Left lobe of liver (tissue), 2 donors: ENCODE data around the gene TFEB. TPM values are rescaled to one million over a fixed set of nuclear protein-coding genes. Genes with fewer than 3 reads are reported as not detected.

Experiments
- ATAC-seq: fragments of 200-7000 bp; cut with Tn5 transposase; one replicate; pipeline ENCODE4 v1.9.1; 2020; ENCODE audit warnings: mild to moderate bottlenecking, moderate library complexity
- DNase-seq: peaks from one replicate; pipeline ENCODE4 v3.0.0-alpha.2; 2020; ENCODE audit warnings: low spot score
- total RNA-seq: library from RNA; stranded (reverse); gene quantifications from one replicate; pipeline ENCODE4 v1.2.1, GENCODE V29; 2021
- donor health status: DM: no; HTN: no; CAD: no; lungs with moderate emphysema.
- donor health status: DM: no; HTN: yes; CAD: no.

TFEB gene
- 8.9 TPM for total RNA-seq

DNA sequence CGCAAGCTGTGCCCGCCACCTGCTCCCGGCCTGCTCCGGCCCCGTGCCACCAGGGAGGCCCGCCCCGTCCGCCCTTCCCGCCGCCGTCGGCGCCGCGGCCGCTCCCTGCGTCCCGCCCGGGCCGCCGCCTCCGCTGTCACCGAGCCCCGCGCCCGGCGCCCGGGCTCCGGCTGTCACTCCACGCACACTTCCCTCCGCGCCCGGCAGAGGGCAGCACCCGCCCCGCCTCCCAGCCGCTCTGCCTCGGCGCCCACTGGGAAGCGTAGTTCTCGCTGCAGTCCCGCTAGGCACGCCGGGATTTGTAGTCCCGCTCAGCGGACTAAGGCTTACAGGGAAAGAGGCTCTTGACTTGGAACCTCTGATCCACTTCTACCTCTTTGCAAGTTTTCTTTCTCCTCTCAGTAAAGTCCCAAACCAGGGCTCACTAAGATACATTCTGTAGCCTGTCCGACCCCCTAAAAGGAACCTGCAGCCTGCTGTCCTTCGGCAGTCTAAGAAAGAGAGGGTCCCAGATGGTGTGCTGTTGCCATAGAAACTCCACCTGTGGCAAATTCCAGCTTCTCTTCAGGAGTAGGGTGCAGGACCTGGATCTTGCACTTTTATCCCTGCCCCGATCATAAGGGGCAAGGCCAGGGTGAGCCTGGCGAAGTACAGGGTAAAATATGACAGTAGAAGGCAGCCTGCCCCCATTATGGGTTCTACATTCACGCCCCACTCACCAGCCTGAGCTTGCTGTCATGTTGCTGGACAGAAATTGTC, at the start of gene TFEB:
TSS of gene TFEB (minus strand) at position 182 of the 759 bp plus-strand sequence. CDS start 44,395 bp downstream, outside the sequence.
- ATAC-seq: peak; percentile 88
- peak; percentile 96 for DNase-seq

GRCh38 chr6:41784581-41785171, 49.3 kb upstream of the TFEB start:
- DNase-seq (no peak), ATAC-seq (no peak)

DNA sequence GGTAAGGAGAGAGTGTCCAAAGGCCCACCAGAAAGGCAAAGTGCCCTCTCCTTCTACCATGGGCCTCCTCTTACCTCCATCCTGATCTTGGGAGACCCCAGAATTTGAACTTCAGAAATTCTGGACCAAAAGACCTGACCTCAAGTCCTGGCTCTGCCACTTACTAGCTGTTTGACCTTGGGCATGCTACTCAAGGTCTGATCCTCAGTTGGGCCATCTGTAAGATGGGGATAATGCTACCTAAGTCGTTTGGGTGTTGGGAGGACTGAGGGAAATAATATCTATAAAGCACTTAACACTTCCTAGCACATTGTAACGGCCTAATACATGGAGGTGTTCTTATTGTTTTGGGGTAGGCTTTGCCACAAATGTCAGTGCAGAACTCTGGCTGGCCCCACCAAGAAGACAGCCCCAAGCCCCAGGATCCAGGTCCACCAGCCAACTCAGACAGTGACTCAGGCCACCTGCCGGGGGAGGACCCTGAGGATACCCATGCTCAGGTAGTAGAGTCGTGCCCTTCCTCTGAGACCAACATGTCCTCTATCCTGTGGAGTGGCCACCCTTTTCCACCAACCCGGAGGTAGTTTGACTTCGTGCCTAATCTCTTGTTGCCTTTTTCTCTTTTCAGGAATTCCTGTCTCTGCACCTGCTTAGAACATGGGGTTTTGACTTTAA, 47.8 kb upstream of the TFEB start:
- ATAC-seq (no peak), DNase-seq (no peak)

- ATAC-seq (peak; percentile 4), DNase-seq (no peak)
Measured at GRCh38 chr6:41781366-41781730, 45.9 kb upstream of the TFEB start.

DNA sequence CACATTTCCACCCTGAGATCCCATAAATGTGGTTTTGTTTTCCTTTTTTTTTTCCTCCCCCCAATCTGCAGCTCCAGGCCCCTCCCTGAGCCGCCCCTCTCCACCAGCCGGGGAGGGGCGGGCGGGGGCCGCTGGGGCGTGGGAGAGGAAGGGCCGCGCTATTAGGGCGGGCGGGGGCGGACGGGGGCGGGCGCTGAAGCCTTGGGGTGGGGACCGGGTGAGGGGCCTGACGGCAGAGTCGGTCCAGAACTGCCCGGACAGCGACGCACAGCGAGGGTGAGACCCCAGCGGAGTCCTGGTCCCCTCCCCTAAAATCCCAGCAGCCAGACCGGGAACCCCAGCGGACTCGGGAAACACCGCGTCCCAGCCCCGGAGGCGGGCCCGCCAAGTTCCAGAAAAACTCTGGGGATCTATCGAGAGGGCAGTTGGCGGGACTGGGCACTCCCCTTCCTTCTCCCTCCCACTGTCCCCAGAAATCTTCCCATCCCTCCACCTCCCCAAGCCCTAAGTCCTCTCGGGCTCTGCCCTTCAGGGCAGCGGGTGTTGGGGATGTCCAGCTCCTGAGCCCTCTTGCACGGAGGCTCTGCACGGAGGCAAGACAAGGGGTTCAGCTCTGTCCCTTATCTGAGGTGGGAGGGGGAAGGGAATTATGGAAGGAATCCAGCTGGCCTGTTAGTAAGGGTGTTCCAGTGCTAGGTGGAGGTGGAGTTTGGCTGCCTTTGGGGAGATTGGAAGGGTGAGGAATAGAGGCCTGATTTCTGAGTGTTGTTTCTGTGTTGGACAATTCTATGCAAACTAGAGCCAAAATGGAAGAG, 45.4 kb upstream of the TFEB start, which contains the start of gene PRICKLE4:
TSS of gene PRICKLE4 (plus strand) at position 232 of the 815 bp plus-strand sequence. CDS start 2,692 bp downstream, outside the sequence.
- DNase-seq (peak; percentile 85), ATAC-seq (peak; percentile 72)

- peak; percentile 88 for ATAC-seq
- peak; percentile 99 for DNase-seq
Measured at GRCh38 chr6:41779788-41780550, 44.6 kb upstream of the TFEB start, which contains the start of gene FRS3. FRS3 (minus strand) TSS chr6:41779900; CDS start chr6:41776987, 2,913 bp downstream.

- ATAC-seq (no peak), DNase-seq (peak; percentile 52)
Measured at GRCh38 chr6:41779336-41779735, 43.9 kb upstream of the TFEB start.

DNA sequence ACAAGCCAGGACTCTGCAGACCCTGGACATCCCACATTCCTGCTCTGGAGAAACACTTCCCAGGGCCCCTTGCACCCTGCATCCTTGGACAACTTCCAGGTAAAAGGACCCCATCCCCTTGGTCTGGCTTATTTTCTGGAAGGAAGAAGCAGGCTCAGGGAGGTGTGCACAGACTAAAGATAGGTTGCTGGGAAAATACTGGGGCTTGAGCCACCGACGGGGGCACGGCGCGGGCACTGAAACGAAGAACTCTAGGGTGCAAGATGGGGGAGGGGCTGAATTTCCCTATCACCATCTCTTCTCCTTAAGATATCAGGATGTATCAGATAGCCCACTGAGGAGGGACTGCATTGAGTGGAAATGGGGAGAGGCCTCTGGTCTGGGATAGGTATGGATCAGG, 43.5 kb upstream of the TFEB start:
- ATAC-seq (no peak), DNase-seq (no peak)

DNA sequence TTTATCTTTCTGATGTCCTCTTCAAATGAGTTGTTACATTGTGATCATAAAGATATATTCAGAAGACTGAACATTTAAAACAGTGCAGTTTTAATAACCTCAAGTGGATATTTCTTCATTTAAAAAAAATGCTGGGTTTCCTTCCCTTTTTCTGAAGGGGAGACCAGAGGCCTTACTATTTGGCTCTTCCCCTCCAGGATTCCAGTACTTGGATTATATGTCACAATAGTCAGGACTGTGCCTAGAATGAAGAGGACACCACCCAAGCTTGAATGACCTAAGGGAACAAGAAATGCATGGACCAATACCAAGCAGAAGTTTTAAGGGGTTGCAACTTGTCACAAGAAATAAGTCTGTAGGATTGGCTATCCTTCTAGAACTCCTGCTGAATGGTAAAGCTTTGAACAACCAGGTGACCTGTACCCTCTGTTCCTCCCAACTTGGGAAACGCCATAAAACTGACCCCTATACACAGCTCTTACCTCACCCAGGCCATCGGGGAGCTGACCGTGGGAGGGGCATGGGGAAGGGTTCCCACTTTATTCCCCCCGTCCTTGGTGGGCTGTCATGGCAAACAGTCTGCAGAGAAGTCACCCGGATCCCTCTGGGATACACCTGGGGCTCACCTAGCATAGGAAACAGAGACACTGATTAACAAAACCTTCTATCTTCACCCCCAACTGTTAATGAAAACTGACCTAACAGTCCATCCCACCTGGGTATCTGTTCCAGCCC, 42.3 kb upstream of the TFEB start:
- ATAC-seq: no peak
- no peak for DNase-seq

DNA sequence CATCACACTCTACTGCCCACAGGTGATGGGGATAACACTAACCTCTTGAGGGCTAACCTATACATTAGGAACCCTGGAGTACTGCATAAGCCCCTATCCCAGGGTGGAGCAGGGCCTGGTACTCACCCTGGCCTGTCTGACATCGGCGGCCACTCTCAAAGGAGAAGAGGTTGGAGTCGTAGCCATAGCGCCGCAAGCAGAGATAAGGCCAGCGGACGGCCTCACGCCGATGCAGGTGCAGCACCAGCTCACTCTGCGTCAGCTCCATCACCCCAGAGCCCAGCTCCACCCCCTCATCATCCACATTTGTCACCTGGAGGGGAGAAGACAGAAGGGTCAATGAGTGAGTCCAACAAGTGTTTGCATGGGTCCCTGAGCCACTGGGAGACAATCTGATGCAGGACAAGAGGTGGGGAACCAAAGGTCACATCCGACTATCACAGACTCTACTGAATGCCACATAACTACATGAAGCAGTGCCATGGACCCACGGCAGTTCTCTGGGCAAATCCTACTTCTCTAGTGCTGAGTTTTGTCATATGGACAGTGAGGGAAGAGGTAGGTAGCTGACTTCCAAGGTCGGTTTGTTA, 40.0 kb upstream of the TFEB start:
- no peak for ATAC-seq
- no peak for DNase-seq

- no peak for DNase-seq
- no peak for ATAC-seq
Measured at GRCh38 chr6:41774841-41775240, 39.4 kb upstream of the TFEB start.

DNA sequence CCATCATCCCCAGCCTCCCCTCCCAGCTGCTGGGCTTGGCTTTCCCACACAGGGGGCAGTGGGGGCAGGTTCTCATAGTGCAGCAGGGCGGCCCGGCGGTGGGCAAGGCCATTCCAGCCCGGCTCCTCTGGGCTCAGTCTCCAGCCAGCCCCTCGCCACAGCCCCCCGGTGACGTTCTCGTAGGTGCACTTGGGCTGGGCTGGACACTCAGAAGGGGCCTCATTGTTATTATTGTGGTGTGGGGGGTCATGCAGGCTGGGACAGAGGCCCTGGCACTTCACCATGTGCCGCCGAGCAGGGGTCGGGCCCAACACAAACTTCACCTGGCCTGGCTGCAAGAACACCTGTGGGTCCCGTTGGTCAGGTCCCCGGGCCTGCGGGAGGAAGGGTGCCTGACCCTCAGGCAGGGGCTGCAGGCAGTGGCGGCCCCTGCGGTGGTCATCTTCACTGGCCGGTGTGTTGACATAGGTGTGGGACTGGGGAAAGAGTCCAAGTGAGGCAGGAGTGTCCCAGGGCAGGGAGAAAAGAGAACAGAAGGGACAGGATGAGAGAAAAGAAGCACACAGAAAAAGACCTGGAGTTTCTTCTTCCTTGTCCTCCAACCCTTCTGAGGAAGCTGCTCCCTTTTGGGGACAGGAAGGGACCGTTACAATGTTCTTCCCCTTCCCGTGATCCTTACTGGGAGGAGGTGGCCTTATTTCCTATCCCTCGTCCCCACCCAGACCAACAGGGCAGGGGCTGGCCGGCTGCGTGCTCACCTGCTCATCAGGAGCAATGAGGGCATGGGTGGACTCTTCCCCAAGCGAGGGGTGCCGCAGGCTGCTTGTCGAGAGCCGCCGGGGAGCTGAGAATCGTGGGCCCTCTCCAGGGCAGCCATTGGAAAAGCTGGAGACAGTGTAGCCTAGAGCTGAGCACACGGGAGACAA, 35.9 kb upstream of the TFEB start:
- ATAC-seq (no peak), DNase-seq (no peak)

DNA sequence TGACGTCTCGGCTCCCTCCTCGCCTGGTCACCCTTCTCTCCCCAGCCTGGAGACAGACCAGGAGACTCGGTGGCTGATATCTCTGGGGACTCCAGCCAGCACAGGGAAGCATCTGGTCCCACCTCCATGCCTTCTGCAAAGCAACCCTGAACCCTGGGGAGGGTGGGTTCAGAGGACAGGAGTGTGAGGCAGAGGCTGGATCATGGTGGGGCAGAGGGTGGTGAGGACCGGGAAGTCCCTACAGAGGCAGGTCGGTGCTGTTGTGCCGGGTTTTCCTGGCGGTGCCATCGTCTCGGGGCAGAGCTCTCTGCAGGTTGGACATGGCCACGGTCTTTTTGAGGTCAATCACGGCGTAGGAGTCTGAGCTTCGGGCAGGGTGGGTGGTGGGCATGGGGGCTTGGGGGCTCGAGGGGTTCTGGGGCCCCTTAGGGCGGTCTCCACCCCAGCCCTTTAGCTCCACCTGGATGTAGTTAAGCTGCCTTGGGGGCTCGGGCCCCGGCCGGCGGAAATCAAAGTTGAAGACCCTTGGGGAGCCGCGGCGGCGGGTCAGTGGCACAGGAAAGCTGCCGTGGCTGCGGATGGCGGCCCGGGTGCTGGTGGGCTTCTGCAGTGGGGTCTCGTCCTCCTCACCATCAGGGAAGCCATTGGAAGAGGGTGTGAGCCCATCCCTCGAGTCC, 35.1 kb upstream of the TFEB start:
- no peak for DNase-seq
- ATAC-seq: no peak

- DNase-seq (no peak), ATAC-seq (no peak)
Measured at GRCh38 chr6:41769376-41769775, 34.0 kb upstream of the TFEB start.

DNA sequence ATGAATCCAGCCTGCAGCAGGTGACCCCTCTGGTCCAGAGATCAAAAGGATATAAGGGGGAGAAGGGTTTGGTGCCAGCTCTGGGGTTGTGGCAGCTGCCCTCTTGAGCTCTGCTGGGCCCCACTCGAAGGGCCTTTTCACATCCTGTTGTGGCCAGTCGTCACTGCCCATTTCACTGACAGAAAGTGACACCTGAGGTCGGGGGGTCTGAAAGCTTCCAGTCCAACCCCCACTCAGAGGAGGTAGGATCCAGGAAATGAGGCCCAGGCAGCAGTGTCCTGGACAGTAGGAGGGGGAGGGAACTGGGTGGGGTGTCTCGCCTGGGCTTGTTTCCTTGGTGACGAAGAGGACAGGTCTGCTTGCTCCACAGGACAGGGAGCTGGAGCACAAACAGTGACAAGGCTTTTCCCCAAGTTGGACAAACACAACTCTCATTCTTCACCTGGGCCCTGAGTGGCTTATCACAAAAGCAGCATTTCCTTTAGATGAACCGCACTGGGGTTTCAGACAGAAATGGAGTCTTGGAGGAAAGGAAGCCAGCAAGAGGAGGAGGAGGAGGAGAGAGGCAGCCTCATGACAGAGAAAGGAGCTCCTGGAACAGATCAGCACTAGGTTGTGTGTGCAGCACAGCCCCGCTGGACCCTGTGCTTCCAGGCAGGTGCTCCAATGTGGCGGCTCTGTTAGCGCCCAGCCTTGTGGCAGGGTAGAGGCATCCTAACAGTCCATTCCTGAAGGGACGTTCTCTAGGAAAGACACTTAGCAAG, 33.3 kb upstream of the TFEB start:
- no peak for DNase-seq
- no peak for ATAC-seq

GRCh38 chr6:41767112-41767833, 31.9 kb upstream of the TFEB start:
- ATAC-seq: peak; percentile 72
- no peak for DNase-seq
